ENCODE measurements around the gene UBAC1.
"Not testable (repeated sequence)": the region's sequence is repeated elsewhere in the genome, so short reads cannot be mapped to it uniquely, and the experiment has no call there.

UBAC1 gene

GRCh38 chr9:135973277-135974219, 12.4 kb upstream of the UBAC1 start:
- FAIRE-seq (no peak), DNase-seq (ENCODE audit: insufficient read length) (no peak)
- TF ChIP-seq POLR2A (IDR thresholded peaks at IDR 0.05; ENCODE audit: low read depth, low read length), result no peak
- no peak for TF ChIP-seq TAF1 (IDR thresholded peaks at IDR 0.05; ENCODE audit: borderline replicate concordance, low read depth, low read length)
- no peak for TF ChIP-seq POLR2AphosphoS5 (IDR thresholded peaks at IDR 0.05; ENCODE audit: low read depth, low read length)

DNA sequence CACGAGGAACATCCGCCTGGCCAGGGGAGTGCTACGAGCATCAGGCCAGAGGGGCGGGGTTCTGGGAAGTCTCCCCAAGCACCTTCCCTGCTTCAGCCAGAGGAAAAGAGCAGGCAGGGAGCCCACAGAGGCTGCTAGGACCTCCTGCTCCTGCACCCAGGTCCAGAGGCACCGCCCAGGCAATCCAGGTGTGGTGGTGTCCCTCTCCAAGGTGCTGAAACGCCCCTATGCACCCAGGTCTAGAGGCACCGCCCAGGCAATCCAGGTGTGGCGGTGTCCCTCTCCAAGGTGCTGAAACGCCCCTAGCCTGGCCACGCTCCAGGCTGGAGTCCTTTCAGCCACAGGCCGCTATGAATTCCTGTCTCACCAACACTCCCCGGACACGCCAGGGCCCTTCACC, 10.7 kb upstream of the UBAC1 start:
- DNase-seq (ENCODE audit: insufficient read length), result no peak
- no peak for TF ChIP-seq TAF1 (IDR thresholded peaks at IDR 0.05; ENCODE audit: borderline replicate concordance, low read depth, low read length)
- TF ChIP-seq POLR2AphosphoS5 (IDR thresholded peaks at IDR 0.05; ENCODE audit: low read depth, low read length), result no peak
- TF ChIP-seq POLR2A (IDR thresholded peaks at IDR 0.05; ENCODE audit: low read depth, low read length), result no peak
- FAIRE-seq, result no peak

- FAIRE-seq, result no peak
- no peak for TF ChIP-seq POLR2A (IDR thresholded peaks at IDR 0.05; ENCODE audit: low read depth, low read length)
These were observed 10.1 kb upstream of the UBAC1 start for GRCh38 chr9:135971111-135971766.

GRCh38 chr9:135970128-135970815, 9.1 kb upstream of the UBAC1 start:
- FAIRE-seq, result no peak
- TF ChIP-seq POLR2AphosphoS5 (IDR thresholded peaks at IDR 0.05; ENCODE audit: low read depth, low read length), result no peak
- no peak for TF ChIP-seq POLR2A (IDR thresholded peaks at IDR 0.05; ENCODE audit: low read depth, low read length)
- TF ChIP-seq TAF1 (IDR thresholded peaks at IDR 0.05; ENCODE audit: borderline replicate concordance, low read depth, low read length), result no peak
- DNase-seq (ENCODE audit: insufficient read length), result no peak

More at GRCh38 chr9:135971111-135971766, 10.1 kb upstream of the UBAC1 start:
- DNase-seq (ENCODE audit: insufficient read length), result no peak

DNA sequence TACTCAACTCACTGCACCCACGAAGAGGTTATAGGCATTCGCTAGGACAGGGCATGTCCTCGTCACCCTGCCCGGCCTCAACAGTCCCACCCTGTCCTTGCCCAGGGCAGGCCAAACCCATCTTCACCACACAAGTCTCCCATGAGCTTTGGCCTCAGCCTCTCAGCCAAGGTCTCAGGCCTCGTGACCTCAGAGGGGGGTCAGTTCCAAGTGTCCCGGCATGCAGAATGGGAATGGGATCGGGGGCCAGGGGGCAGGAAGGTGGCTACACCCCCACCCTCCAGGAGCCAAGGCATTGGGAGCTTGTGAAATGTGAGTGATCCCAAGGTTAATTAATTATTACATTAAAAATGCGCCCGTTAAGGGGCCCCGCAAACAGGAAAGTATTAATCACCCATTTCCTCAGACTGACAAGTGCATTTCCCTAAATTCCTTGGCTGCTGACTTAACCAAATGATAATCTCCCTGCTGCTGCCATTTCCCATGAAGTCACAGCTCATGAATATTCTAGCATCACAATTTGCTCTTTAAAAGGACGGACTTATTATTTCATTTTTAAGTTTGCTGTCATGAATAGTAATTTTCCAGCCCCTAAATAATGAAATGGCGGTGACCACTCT, 8.0 kb upstream of the UBAC1 start:
- TF ChIP-seq TAF1 (IDR thresholded peaks at IDR 0.05; ENCODE audit: borderline replicate concordance, low read depth, low read length) (no peak), POLR2AphosphoS5 (IDR thresholded peaks at IDR 0.05; ENCODE audit: low read depth, low read length) (no peak), POLR2A (IDR thresholded peaks at IDR 0.05; ENCODE audit: low read depth, low read length) (no peak)
- DNase-seq (ENCODE audit: insufficient read length) (no peak), FAIRE-seq (no peak)

DNA sequence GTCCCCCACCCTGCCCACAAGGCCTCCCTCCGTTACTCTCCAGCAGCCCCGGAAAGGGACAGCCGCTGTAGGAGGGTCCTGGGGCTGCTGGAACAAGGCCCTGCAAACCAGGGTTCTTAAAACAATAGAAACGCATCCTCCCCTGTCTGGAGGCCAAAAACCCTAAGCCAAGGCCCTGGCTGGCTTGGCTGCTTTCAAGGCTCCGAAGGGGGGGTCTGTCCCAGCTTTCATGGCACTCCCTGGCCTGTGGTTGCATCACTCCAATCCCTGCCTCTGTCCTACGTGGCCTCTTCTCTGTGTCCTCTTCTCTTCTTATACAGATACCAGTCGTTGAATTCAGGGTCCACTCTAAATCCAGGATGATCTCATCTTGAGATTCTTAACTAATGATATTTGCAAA, 7.4 kb upstream of the UBAC1 start:
- DNase-seq (ENCODE audit: insufficient read length) (no peak), FAIRE-seq (no peak)
- no peak for TF ChIP-seq POLR2A (IDR thresholded peaks at IDR 0.05; ENCODE audit: low read depth, low read length)
- TF ChIP-seq TAF1 (IDR thresholded peaks at IDR 0.05; ENCODE audit: borderline replicate concordance, low read depth, low read length), result no peak
- no peak for TF ChIP-seq POLR2AphosphoS5 (IDR thresholded peaks at IDR 0.05; ENCODE audit: low read depth, low read length)

- TF ChIP-seq TAF1 (IDR thresholded peaks at IDR 0.05; ENCODE audit: borderline replicate concordance, low read depth, low read length) (no peak), POLR2AphosphoS5 (IDR thresholded peaks at IDR 0.05; ENCODE audit: low read depth, low read length) (no peak), POLR2A (IDR thresholded peaks at IDR 0.05; ENCODE audit: low read depth, low read length) (no peak)
- FAIRE-seq, result no peak
- no peak for DNase-seq (ENCODE audit: insufficient read length)
These were observed 6.9 kb upstream of the UBAC1 start for GRCh38 chr9:135968083-135968476.

- DNase-seq (ENCODE audit: insufficient read length); FAIRE-seq: not testable (repeated sequence)
These were observed 5.7 kb upstream of the UBAC1 start for GRCh38 chr9:135966916-135967260.

GRCh38 chr9:135965124-135965756, 4.1 kb upstream of the UBAC1 start:
- no peak for FAIRE-seq
- TF ChIP-seq TAF1 (IDR thresholded peaks at IDR 0.05; ENCODE audit: borderline replicate concordance, low read depth, low read length), result no peak
- DNase-seq (ENCODE audit: insufficient read length), result no peak

GRCh38 chr9:135963938-135964337, 2.8 kb upstream of the UBAC1 start:
- DNase-seq (ENCODE audit: insufficient read length) (no peak), FAIRE-seq (no peak)
- no peak for TF ChIP-seq POLR2AphosphoS5 (IDR thresholded peaks at IDR 0.05; ENCODE audit: low read depth, low read length)
- TF ChIP-seq TAF1 (IDR thresholded peaks at IDR 0.05; ENCODE audit: borderline replicate concordance, low read depth, low read length), result no peak
- no peak for TF ChIP-seq POLR2A (IDR thresholded peaks at IDR 0.05; ENCODE audit: low read depth, low read length)

GRCh38 chr9:135963338-135963737, 2.2 kb upstream of the UBAC1 start:
- no peak for TF ChIP-seq TAF1 (IDR thresholded peaks at IDR 0.05; ENCODE audit: borderline replicate concordance, low read depth, low read length)
- no peak for TF ChIP-seq POLR2A (IDR thresholded peaks at IDR 0.05; ENCODE audit: low read depth, low read length)
- TF ChIP-seq POLR2AphosphoS5 (IDR thresholded peaks at IDR 0.05; ENCODE audit: low read depth, low read length), result no peak
- DNase-seq (ENCODE audit: insufficient read length) (no peak), FAIRE-seq (no peak)

All from GM12892 (cell line).